SIG-M5 (cell line): ENCODE data around the gene ZNF787.

Experiments used
- DNase-seq: peaks from one replicate; lab custom pipeline; 2025; lab: John Stamatoyannopoulos, UW

Gene ZNF787

DNA sequence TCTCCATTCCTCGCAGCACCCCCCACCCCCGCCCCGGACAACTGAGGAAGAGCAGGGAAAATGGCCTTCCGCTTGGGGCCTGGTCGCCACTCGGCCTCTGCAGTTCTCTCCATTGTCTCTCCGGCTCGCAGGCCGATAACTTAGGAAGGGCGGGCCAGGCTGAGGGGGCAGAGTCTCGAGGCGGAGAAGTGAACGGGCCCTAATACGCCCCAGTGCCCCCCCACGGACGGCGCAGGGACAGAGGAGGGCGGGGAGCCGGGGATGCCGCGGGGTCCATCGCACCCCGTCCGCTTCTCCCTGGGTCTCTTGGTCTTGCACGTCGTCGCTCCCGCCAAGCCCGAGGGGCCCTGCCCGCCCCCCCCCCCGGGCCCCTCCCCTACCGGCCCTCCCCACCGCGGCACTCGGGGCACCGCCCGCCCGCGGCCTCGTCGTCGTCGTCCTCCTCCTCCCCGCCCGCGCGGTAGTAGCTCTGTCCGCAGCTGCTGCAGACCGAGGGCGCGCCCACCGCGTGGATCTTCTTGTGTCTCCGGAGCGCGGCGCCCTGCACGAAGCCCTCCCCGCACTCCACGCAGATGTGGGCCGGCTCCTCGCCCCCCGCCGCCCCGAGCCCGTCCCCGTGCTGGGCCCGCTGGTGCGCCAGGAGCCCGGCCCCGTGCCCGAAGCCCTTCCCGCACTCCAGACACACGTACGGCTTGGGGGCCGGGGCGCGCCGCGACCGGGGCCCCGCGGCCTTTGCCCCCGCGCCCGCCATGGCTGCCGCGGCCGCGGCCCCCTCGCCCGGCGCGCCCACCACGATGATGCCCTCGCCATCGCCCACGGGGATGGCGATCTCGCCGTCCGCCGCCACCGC lies 33.2 kb downstream of the ZNF787 start:
- DNase-seq: no peak

DNA sequence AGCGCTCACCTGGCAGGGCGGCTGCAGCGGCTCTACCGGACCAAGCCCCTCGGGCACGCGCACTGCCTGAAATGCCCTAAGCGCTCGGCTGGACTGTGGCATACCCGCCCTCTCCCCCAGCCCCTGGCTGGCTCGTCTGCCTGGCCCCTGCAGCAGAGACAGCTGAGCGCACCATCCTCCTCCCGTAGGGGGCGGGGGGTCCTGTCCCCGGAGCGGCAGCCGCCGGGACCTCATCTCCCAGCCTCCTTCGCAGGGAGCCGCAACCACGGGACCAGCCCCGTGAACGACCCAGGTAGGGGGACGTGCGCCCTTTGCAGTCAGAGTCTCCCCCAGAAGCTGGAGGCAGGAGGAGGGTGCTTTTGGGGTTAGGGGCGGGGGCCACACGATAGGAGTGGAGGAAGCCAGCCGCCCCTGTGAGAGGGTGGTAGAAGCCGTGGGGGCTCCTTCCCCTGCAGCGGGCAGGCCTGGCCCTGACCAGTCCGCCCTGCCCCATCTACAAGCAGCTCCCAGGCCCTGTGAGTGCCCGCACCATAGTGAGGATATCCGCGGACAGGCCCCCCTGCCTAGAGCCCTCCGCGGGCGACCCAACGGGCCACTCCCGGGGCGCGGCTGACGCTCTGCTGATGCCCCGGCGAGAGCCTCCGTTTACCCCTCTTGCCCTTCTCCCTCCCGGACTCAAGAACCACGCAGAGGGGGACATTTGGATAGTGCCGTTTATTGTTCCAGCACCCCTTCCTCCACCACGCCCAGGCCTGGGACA lies 34.2 kb downstream of the ZNF787 start:
- DNase-seq: no peak

DNA sequence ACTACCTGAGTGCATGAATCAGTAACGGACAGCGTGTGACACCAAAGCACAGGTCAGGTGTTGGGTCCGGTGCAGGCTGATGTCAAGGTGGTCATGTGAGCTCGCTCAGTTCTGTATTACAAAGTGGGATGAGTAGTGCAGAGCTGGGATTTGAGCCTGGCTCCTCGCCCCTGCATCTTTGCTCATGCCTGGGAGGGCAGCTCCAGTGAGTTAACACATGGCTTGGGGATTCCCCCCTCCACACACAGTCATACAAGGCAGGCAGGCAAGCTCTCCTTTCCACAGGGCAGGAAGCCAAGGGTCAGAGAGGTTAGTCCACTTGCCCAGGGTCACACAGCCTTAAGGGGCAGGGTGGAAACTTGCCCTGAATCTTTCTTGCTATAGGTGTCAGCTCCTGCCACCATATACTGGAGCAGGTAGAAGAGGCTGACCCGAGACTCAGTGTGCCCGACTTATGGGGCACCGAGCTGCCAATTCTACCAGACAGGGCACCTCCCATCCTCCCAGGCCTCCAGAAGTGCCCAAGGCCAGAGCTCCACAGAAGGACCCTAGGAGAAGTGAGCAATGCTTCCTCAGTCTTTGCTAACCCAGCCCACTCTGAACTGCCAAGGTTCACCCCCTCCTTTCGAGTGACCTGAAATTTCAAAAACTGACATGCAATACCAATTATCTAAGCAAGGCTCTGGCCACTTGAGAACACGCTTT lies 35.4 kb downstream of the ZNF787 start:
- no peak for DNase-seq

DNA sequence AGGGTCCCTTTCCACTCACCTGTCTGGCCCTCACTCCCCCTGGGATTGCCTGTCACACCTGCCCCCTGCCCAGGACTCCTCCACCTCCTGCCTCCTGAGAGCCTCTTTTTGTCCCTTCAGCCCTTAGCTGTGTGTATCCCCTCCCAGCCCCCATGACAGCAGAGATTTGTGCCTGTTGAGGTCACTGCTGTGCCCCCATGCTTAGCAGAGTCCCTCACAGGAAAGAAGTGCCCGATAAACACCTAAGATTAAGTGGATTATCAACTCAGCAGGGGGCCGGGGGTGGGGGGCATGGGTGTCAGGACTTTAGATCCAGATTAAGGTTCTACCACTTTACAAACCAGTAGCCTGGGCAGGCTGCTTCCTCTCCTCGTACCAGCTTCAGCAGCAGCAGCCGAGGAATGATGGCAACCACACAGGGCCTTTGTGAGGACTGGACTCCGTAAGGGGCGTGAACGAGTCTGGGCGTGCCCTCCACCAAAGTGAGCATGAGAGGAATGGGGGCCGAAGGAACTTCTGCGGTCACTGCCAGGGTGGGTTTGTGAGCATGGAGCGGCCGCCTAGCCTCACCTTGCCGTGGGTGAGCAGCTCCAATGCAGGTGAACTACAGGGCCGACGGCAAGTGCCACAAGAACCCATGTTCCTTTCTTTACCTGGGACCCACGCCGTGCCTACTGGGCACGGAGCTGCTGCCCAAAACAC lies 36.1 kb downstream of the ZNF787 start:
- DNase-seq: no peak

DNA sequence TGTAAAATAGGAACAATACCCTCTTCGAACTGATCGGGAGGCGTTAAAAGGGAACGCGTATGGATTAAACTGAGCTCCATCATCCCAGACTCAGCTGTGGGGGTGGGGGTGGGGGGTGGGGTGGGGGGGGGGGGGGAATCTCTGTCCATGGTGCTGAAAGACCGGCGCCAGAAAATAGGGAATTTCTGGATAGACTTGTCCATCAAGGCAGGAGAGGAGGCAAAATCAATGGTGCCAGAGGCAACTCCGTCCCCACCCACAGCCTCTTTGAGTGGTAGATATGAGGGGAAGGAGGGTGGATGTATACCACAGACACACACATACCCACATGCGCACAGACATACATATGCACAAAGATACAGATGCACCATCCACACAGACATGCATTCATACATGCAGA lies 37.4 kb downstream of the ZNF787 start:
- no peak for DNase-seq

DNA sequence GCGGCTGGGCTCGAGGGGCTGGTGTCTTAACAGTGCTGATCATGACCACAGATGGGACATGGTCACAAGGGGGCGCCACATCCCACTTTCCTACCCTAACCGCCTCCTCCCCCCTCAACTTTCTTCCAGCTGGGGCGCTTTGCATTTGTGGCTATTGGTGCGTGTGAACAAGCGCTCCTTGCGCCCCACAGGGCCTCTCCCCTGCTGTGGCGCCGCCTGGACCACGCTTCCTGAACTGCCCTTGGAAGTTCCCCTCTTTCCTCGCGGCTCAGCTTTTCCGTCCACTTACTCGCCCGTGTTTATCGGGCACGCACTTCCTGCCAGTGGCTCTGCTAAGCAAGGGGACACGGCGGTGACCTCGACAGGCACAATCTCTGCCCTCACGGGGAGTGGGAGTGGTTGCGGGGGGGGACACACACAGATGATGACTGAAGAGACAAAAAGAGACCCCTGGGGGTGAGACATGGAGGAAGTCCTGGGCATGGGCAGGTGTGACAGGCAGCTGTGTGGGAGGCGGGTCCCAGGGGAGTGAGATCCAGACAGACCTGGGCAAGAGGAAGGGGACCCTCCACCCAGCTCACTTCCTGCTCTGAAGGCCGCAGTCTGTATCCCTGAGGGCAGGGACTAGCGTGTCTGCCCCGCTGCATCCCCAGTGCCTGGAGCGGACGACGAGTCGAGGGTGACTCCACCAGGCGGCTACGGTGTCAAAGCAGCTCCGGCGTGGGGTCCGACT lies 40.3 kb downstream of the ZNF787 start:
- DNase-seq: no peak

DNA sequence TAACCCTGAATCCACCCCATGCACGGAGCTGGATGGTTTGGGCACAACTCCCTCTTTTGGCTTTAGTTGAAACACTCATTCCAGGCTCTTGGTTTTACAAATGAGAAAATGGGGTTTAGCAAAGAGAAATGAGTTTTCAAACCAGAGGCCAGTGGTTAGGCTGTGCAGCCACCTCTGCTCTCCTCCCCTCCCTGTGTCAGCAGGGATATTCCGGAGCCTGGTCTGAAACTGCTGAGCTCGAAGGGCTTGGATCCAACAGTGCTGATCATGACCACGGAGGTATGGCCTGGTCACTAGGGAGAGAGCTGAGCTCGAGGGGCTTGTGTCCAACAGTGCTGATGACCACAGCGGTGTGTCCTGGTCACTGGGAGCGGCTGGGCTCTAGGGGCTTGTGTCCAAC lies 41.5 kb downstream of the ZNF787 start:
- DNase-seq: no peak

DNA sequence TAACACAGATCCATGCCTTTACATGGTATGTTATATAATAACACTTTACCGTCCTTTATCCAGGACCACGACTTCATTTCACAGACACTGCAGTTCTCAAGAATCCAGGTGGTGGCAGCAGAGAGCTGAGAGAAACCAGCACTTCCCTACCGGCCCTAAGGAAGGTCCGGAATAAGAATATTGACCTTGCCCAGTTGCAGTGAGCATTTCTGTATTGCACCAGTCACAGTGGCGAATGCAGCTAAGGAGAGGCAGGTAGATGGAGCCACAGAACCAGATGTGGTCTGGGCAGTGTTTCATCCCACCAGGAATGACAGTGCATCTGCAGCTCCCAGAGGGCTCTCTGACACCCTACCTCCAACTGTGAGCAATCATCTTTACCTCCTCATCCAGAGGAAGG lies 44.6 kb downstream of the ZNF787 start:
- no peak for DNase-seq

DNA sequence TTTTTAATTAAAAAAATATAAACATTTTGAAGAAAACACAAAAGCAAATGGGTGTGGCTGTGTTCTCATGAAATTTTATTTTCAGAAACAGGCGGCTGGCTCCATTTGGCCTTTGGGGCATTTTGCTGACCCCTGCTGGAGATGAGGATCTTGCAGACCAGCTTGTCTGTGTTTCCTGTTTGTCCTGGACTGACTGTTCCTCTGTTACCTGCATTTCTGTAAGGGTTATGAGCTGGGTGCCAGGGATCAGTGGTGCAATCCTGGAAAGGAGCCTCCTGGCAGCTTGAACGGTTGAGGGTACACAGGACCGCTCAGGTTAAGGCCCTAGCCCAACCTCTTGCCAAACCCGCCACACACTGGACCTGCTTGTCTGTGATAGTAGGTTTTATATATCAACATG lies 49.9 kb downstream of the ZNF787 start:
- DNase-seq: no peak

DNA sequence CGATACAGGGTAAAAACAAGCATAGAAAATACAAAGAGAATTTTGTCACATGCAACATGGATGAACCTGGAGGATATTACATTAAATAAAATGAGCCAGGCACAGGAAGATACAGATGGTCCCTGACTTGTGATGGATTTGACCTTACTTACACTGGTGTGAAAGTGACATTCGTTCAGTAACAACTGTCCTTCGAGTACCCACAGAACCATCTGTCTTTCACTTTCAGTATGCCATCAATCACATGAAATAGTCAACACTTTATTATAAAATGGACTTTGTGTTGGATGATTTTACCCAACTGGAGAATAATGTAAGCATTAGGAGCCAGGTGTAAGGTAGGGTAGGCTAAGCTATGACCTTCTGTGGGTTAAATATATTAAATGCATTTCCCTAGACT lies 51.5 kb downstream of the ZNF787 start:
- DNase-seq: no peak

DNA sequence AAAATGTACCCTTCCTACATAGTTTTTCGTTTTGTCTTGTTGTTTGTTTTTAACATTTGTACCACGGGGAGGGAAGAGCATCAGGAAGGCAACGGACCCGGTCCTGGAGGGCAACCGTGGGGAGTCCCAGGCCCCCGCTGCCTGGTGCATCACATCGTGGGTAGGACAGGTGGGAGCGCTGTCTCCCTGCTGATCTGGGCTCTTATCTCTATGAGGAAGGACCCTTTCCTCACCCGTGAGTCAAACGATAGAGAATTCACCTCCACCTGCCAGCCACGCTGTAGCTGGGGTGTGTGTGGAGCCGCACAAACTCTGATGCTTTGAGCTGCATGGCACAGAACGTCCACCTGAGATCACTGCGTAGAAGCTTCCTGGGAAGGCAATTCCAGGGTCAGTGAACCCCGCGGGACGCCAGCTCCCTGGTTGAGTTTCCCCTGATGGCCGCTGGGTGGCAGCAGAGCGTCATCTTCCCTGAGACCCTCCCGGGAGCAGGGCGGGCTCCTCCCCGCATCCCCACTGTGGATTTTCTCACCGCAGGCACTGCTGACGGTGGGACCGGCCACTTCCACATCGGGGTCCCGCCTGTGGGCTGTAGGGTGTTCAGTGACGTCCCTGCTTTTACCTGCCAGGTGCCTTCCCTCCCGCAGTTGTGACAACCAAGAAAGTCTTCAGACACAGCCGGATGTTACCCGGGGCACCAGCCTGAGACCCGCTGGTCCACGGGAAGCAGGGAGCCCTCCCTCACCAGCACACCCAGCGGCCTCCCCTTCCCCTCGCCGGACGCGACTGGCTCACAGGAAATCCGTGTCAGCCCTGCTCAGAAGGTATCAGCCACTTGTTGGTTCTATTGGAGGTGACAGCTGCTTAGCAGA lies 54.7 kb downstream of the ZNF787 start:
- no peak for DNase-seq

DNA sequence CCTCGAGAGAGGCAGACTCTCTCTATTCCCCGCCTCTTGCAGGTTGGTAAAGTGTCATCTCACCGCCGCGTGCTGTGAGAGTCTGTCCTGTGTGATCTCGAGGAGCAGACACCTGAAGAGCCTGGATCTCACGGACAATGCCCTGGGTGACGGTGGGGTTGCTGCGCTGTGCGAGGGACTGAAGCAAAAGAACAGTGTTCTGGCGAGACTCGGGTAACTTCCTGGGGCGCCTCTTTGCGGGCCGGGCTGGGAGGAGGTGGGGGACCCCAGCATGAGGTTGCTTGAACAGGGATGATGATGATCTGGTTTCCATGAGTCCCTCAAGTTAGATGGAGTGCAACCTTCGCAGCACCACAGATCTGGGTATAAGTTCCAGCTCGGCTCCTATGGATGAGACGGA lies 67.5 kb downstream of the ZNF787 start:
- no peak for DNase-seq
